ENCODE data around the gene ZFAND2A.

- TF ChIP-seq CTCF (IDR thresholded peaks at IDR 0.05) (peak; percentile 80), USF1 (CRISPR knock-in tag; IDR thresholded peaks at IDR 0.05) (no peak), PREB (CRISPR knock-in tag; IDR thresholded peaks at IDR 0.05; ENCODE audit: borderline replicate concordance) (no peak), MAX (CRISPR knock-in tag; IDR thresholded peaks at IDR 0.05) (no peak), JUN (CRISPR knock-in tag; IDR thresholded peaks at IDR 0.05) (no peak), AFF4 (CRISPR knock-in tag; IDR thresholded peaks at IDR 0.05; ENCODE audit: borderline replicate concordance) (no peak), NFYB (CRISPR knock-in tag; conservative IDR thresholded peaks at IDR 0.05; ENCODE audit: low read depth) (no peak), MLX (CRISPR knock-in tag; IDR thresholded peaks at IDR 0.05) (no peak), SMAD3 (CRISPR knock-in tag; IDR thresholded peaks at IDR 0.05; ENCODE audit: borderline replicate concordance) (no peak), ZNF263 (CRISPR knock-in tag; IDR thresholded peaks at IDR 0.05; ENCODE audit: low read depth) (no peak), CREB1 (CRISPR knock-in tag; IDR thresholded peaks at IDR 0.05) (no peak), SP1 (CRISPR knock-in tag; conservative IDR thresholded peaks at IDR 0.05) (peak; percentile 67; the same call in 1 of the 2 replicates)
Measured at GRCh38 chr7:1169409-1170368, 9.7 kb upstream of the ZFAND2A start.

All from WTC11 (cell line).